ENCODE measurements around the gene LHFPL6. TPM values are rescaled to one million over a fixed set of nuclear protein-coding genes. Genes with fewer than 3 reads are reported as not detected.

The LHFPL6 gene
- total RNA-seq, 1 experiment from 2014 or later = 25.7 TPM

DNA sequence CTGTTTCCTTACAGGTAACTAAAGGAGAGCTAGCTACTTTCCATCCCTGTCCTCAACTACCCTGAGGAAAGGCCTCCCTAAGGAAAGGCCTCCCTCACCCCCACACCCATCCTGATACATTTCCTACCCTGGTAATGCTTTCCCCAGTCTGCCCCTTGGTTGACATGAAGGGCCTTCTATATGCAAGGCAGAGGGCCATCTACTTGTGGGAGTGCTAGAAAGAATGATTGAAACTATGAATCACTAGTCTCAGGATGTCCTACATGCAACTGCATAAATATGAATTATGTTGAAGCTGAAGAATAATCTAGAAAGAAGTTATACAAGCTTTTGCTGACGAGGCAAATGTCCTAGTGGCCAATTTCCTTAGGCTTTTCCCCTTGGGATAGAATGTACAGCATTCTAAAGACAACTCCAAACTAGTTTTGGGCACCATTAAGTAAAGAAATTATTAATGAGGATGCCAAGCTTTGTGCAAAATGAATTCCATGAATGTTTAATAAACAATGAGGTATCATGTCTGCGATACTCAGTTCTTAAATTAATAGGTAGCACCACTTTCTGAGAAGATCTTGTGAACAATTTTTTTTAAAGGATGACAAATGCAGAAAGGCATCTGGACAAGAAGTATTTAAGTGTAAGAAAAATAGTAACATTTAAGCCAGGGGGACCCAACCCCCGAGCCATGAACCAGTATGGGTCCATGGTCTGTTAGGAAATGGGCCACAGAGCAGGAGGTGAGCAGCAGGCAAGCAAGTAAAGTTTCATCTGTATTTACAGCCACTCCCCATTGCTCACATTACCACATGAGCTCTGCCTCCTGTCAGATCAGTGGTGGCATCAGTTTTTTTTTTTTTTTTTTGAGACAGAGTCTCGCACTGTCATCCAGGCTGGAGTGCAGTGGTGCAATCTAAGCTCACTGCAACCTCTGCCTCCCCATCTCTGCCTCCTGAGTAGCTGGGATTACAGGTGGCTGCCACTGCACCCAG lies 223.0 kb downstream of the LHFPL6 start:
- BruUV-seq (replicated peaks) = no TSS peak
- DNase-seq (ENCODE audit: low read depth, low spot score) = no peak
- no peaks in the 10 kb centered on the region for H3K27me3 ChIP-seq (ENCODE audit: control insufficient read depth, insufficient read depth, low read length)
- CTCF ChIA-PET = no interaction called here
- no peaks in the 10 kb centered on the region for H3K36me3 ChIP-seq (ENCODE audit: control insufficient read depth, insufficient read depth, low read length)
- ATAC-seq = no peak
- H3K27ac ChIP-seq (ENCODE audit: low read length) = no peak overlapping the region
- H3K9me3 ChIP-seq (ENCODE audit: control insufficient read depth, insufficient read depth, low read depth, low read length) = no peaks in the 10 kb centered on the region
- no peaks in the 10 kb centered on the region; the same call in 1 of the 2 replicates for H3K4me1 ChIP-seq (ENCODE audit: control insufficient read depth, insufficient read depth, low read length)
- in situ Hi-C loops (cut with HindIII; ENCODE audit: low pct_unique_long_range_greater_than_20kb, low sequenced_read_pairs) = no loop called here
- intact Hi-C loops (cut with micrococcal nuclease; ENCODE audit: unreplicated experiment) = no loop called here
- POLR2A ChIA-PET = no interaction called here
- no peak for TF ChIP-seq TCF7L2 (IDR thresholded peaks at IDR 0.05; ENCODE audit: low read depth, low read length)
- H3K4me3 ChIP-seq (ENCODE audit: low read depth in 2 of 2, low read length in 2 of 2) = no peak overlapping the region

DNA sequence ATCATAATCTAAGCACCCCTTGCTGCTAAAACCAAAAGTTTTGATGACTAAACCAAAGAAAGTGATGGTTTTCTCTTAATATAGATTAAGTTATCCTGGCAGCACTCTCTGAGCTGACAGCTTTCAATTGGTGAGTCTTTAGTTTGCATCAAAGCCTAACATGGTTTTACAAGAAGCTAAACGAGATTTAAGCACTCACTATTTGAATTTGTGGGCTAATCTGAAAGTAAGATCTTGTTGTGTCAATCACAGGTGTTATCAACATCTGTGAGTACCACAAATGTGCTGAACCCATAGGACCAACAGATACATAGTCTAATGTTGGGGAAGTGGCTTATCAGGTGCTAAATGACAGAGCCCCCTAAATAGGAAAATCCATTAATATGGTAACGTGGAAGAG lies 223.9 kb downstream of the LHFPL6 start:
- H3K9me3 ChIP-seq (ENCODE audit: control insufficient read depth, insufficient read depth, low read depth, low read length) = no peaks in the 10 kb centered on the region
- intact Hi-C loops (cut with micrococcal nuclease; ENCODE audit: unreplicated experiment) (no loop called here), in situ Hi-C loops (cut with HindIII; ENCODE audit: low pct_unique_long_range_greater_than_20kb, low sequenced_read_pairs) (no loop called here)
- H3K4me3 ChIP-seq (ENCODE audit: low read depth in 2 of 2, low read length in 2 of 2) = no peak overlapping the region
- POLR2A ChIA-PET = no interaction called here
- no peaks in the 10 kb centered on the region for H3K4me1 ChIP-seq (ENCODE audit: control insufficient read depth, insufficient read depth, low read length)
- no TSS peak for BruUV-seq (replicated peaks)
- H3K27me3 ChIP-seq (ENCODE audit: control insufficient read depth, insufficient read depth, low read length) = no peaks in the 10 kb centered on the region
- no peak for TF ChIP-seq TCF7L2 (IDR thresholded peaks at IDR 0.05; ENCODE audit: low read depth, low read length)
- TF ChIP-seq, protein P1, sequence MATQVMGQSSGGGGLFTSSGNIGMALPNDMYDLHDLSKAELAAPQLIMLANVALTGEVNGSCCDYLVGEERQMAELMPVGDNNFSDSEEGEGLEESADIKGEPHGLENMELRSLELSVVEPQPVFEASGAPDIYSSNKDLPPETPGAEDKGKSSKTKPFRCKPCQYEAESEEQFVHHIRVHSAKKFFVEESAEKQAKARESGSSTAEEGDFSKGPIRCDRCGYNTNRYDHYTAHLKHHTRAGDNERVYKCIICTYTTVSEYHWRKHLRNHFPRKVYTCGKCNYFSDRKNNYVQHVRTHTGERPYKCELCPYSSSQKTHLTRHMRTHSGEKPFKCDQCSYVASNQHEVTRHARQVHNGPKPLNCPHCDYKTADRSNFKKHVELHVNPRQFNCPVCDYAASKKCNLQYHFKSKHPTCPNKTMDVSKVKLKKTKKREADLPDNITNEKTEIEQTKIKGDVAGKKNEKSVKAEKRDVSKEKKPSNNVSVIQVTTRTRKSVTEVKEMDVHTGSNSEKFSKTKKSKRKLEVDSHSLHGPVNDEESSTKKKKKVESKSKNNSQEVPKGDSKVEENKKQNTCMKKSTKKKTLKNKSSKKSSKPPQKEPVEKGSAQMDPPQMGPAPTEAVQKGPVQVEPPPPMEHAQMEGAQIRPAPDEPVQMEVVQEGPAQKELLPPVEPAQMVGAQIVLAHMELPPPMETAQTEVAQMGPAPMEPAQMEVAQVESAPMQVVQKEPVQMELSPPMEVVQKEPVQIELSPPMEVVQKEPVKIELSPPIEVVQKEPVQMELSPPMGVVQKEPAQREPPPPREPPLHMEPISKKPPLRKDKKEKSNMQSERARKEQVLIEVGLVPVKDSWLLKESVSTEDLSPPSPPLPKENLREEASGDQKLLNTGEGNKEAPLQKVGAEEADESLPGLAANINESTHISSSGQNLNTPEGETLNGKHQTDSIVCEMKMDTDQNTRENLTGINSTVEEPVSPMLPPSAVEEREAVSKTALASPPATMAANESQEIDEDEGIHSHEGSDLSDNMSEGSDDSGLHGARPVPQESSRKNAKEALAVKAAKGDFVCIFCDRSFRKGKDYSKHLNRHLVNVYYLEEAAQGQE (IDR thresholded peaks at IDR 0.05; ENCODE audit: insufficient read depth in 1 of 2, low read depth in 2 of 2, low read length in 1 of 2) = no peak
- TF ChIP-seq POLR2AphosphoS5 (IDR thresholded peaks at IDR 0.05; ENCODE audit: low read depth, low read length) = no peak
- TF ChIP-seq, protein P2, sequence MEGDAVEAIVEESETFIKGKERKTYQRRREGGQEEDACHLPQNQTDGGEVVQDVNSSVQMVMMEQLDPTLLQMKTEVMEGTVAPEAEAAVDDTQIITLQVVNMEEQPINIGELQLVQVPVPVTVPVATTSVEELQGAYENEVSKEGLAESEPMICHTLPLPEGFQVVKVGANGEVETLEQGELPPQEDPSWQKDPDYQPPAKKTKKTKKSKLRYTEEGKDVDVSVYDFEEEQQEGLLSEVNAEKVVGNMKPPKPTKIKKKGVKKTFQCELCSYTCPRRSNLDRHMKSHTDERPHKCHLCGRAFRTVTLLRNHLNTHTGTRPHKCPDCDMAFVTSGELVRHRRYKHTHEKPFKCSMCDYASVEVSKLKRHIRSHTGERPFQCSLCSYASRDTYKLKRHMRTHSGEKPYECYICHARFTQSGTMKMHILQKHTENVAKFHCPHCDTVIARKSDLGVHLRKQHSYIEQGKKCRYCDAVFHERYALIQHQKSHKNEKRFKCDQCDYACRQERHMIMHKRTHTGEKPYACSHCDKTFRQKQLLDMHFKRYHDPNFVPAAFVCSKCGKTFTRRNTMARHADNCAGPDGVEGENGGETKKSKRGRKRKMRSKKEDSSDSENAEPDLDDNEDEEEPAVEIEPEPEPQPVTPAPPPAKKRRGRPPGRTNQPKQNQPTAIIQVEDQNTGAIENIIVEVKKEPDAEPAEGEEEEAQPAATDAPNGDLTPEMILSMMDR (IDR thresholded peaks at IDR 0.05) = no peak
- no peak for TF ChIP-seq SIN3A (IDR thresholded peaks at IDR 0.05; ENCODE audit: borderline replicate concordance, insufficient read depth, low read depth, low read length)
- no peak for DNase-seq (ENCODE audit: low read depth, low spot score)
- no peak overlapping the region for H3K27ac ChIP-seq (ENCODE audit: low read length)
- CTCF ChIA-PET = no interaction called here
- ATAC-seq = no peak
- H3K36me3 ChIP-seq (ENCODE audit: control insufficient read depth, insufficient read depth, low read length) = no peaks in the 10 kb centered on the region

DNA sequence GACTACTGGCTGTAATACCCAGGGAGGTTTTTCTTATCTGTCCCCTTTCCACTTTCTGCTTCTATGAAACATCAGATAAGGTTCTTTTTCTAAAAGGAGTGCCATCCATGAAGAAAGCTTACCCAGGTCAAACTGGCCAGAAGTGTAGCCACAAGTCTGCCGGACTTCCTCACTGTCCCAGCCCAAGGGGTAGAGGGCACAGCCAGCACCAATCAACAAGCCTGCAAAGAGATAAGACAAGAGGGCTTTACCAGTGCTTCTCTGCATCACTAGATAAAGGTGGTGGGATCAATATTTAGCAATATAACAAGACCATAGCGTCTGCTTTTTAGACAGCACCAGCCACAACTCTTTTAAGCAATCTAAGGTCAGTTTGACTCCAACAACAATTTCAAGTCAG lies 224.7 kb downstream of the LHFPL6 start:
- in situ Hi-C loops (cut with HindIII; ENCODE audit: low pct_unique_long_range_greater_than_20kb, low sequenced_read_pairs) = no loop called here
- POLR2A ChIA-PET = no interaction called here
- H3K4me3 ChIP-seq (ENCODE audit: low read depth in 2 of 2, low read length in 2 of 2) = no peak overlapping the region
- no peaks in the 10 kb centered on the region for H3K4me1 ChIP-seq (ENCODE audit: control insufficient read depth, insufficient read depth, low read length)
- TF ChIP-seq, protein P1 (IDR thresholded peaks at IDR 0.05; ENCODE audit: insufficient read depth in 1 of 2, low read depth in 2 of 2, low read length in 1 of 2) = no peak
- TF ChIP-seq TCF7L2 (IDR thresholded peaks at IDR 0.05; ENCODE audit: low read depth, low read length) = no peak
- no peak for ATAC-seq
- H3K36me3 ChIP-seq (ENCODE audit: control insufficient read depth, insufficient read depth, low read length) = no peaks in the 10 kb centered on the region
- CTCF ChIA-PET = no interaction called here
- H3K27me3 ChIP-seq (ENCODE audit: control insufficient read depth, insufficient read depth, low read length) = no peaks in the 10 kb centered on the region
- intact Hi-C loops (cut with micrococcal nuclease; ENCODE audit: unreplicated experiment) = no loop called here
- no TSS peak for BruUV-seq (replicated peaks)
- no peak overlapping the region for H3K27ac ChIP-seq (ENCODE audit: low read length)
- no peak for DNase-seq (ENCODE audit: low read depth, low spot score)
- no peaks in the 10 kb centered on the region for H3K9me3 ChIP-seq (ENCODE audit: control insufficient read depth, insufficient read depth, low read depth, low read length)

Measured in Panc1 (cell line).